Measurements from ENCODE around the gene CNNM4.

- TF ChIP-seq SUZ12 (IDR thresholded peaks at IDR 0.05; ENCODE audit: extremely low read depth, insufficient read depth, insufficient read length) (no peak), YY1 (IDR thresholded peaks at IDR 0.05; ENCODE audit: insufficient read depth, insufficient read length) (no peak)
Measured at GRCh38 chr2:96826546-96827278, 66.0 kb downstream of the CNNM4 start.

Data from NT2/D1 (cell line).